Lung microvascular endothelial cell (primary cell): ENCODE results near the gene SEMA7A. TPM values are rescaled to one million over a fixed set of nuclear protein-coding genes. Genes with fewer than 3 reads are reported as not detected.
A peak's percentile ranks its signal among the peaks of the same experiment; 100 is the strongest.

ENCODE experiments used
- DNase-seq, 2 donors: peaks; one replicate each; pipeline versions ENCODE4 v3.0.0 to v3.0.0-alpha.2; 2010; ENCODE audit warnings: low read depth in 2 of 2
- total RNA-seq: library from RNA; depleted of rRNA; stranded (reverse); fragments of >200 nt; gene quantifications from 2 replicates; pipeline ENCODE4 v1.2.1, GENCODE V29; 2014

SEMA7A gene
- total RNA-seq, 1 donor from 2014 or later: 0.79 TPM

GRCh38 chr15:74451861-74452835, 18.4 kb upstream of the SEMA7A start:
- DNase-seq: no peak

DNA sequence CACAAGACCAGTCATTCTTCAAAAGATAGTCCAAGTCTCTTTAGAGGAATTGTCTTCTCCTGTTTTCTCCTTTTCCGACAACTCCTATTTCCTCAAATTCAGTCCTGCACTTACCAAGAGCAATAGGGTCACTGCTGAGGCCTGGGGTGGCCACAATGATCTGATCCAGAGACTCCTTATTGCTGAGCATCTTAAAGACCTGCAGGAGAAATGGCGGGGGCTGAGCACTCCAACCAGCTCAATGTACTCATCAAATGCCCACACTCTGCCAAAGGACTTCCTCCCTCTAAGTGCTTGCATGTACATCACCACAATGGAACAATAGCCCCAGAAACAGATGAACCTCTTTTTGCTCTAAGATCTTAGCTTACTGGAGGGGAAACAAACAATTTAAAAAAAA, 17.6 kb upstream of the SEMA7A start:
- no peak for DNase-seq

- no peak for DNase-seq
These were observed 16.0 kb upstream of the SEMA7A start for GRCh38 chr15:74449643-74450205.

- no peak for DNase-seq
These were observed 15.3 kb upstream of the SEMA7A start for GRCh38 chr15:74449095-74449494.

DNA sequence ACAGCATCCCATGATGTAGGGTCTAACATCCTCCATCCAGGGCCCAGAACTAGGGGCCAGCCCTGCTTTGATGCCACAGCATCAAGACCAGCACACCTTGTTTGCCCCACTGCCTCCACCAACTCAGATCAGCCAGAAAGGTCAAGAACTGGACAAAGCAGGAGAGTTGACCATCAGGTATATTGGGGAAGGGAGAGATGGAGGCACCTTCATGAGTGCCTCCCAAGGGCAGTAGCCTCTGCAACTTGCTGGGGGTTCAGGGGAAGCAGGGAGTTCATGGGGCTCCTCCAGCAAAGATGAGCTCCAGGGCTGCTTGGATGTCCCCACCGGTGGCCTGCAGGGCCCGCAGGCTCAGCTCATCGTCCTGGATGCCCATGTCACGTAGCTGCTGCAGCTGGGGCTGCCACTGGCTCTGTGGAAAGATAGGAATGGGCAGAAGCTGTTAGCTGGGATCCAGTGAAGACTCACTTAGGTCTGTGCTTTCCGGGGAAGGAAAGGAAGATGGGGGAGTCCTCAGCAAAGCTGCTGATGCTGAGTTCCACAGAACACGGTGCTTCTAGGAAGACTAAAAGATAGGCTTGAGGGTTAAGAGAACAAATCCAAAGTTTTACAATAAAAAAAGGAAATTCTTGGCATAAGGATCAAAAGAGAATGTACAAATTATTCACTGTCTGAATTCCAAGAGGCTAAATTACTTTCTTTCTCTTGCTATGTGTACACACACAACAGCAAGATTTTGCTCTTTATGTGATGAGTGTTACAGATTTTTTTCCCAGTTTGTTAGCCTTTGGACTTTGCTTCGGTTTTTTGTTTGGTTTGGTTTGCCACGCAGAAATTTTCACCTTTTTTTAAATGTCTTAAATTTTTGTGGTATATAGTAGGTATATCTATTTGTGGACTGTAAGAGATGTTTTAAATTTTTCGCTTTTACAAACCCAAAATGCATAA, 12.3 kb upstream of the SEMA7A start:
- no peak for DNase-seq

DNA sequence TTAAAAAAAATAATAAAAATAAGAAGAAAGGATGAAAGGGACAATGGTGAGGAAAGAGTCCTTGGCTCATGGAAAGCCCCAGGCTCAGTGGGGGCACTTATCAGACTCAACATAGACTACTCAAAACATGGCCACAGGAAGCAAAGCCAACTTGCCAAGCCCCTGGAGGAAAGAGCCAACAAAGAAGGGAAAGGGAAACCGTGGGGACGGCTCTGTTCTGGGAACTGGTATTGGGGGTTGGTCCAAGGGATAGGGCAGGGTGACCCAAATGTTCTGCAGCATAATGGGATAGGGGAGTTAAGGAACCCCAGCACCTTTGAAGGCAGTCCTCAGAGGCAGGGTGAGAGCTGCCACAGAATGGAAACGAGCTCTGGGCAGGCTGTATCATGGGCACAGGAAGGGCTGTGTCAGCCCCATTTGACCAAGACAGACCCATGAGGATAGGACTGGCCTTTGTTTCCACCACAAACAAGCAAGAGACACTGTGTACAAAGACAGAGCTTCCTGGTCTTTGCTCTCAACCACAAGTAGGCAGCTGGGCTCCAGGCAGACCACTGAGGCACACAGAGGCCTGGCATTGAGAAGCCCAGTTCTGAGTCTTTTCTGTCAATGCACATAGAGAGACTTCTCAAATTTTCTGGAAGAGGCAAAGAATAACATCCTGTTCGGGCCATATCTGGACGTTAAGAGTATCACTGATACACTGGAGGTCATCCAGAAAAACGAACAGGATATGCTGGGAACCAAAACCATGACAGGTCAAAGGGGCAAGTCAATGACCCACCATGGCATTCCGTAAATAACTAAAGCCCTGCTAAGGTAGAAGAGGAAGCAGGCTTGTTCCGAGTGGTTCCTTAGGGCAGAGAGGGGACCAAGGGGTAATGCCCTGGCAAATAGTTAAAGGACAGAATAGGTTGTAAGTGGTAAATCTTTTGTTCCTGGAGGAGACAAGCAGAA, 10.6 kb upstream of the SEMA7A start:
- DNase-seq: no peak

- no peak for DNase-seq
These were observed 9.5 kb upstream of the SEMA7A start for GRCh38 chr15:74443100-74443909.

- no peak for DNase-seq
These were observed 8.8 kb upstream of the SEMA7A start for GRCh38 chr15:74442604-74443003.

- no peak for DNase-seq
These were observed 8.3 kb upstream of the SEMA7A start for GRCh38 chr15:74442063-74442462.

GRCh38 chr15:74441248-74441941, 7.6 kb upstream of the SEMA7A start:
- no peak for DNase-seq

DNA sequence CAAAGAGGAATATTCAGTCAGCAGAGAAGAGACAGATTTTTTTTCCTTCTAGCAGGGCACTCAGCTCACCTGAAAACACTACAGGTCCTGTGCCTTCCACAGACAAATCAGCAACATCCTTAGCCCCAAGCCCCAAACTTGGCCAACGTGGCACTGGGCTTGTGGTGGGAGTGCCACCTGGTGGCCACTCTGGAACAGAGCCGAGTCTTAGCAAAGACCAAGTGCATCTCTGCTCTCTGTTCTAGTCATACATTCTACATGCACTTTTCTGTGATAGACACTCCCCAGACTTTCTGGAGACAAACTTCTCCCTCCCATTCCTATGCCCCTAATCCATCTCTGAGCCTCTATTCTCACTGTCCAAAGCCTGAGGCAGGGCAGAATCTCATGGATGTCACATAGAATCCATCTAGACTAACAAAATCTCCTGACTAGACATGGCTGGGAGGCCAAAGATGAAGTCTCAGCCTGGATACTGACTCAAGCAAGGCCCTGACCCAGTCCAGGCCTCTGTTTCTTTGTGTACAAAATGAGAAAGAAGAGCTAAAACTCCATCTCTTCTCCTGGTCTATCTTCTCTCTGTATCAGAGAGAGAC, 5.1 kb upstream of the SEMA7A start:
- peak; percentile 77 to 81 for DNase-seq

DNA sequence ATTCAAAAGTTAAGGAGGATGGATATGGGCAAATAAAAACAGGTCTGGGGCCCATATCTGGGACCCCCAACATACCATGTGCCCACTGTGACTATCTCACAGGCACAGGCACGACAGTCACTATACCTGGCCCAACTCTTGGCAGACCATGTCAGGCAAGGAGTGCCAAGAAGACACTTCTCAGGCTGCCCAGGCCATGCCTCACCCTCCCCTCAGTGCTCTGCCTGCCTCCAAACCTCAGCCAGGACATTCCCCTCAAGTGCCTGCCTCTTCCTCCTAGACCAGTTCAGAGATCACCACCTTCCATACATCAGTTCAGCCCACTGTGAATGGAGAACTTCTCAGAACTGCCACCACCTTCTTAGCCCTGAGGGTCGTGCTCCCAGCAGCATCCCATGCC, 4.4 kb upstream of the SEMA7A start:
- DNase-seq: no peak

- DNase-seq: no peak
These were observed 742 bp upstream of the SEMA7A start for GRCh38 chr15:74434263-74435136.

DNA sequence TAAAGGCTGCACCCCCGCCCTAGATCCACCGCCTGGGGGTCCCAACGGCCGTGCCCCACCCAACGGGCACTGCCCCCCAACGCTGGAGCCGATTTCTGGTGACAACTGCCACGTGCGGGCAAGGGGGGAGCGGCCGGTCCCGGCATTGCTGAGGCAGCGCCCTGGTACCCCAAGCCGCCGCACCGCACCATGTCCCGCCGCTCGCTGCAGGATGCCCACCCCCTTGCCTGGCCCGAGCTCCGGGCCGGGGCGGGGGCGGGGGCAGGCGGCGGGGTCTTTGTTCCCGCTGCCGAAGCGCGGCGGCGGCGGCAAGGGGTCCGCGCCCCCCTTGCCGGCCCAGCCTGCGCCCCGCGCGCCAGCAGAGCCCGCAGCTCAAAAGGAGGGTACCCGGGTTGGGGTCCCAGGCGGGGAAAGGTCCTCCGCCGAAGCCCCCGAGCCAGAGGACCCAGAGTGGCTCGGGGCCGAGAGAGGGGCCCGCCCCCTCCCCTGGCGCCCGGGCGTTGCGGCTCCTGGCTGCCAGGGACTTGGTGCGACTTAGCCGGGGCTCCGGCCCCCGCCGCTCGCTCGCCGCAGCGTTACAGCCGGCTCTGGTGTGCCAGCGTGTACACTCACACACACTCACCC, 678 bp downstream of the SEMA7A start:
- DNase-seq: no peak

DNA sequence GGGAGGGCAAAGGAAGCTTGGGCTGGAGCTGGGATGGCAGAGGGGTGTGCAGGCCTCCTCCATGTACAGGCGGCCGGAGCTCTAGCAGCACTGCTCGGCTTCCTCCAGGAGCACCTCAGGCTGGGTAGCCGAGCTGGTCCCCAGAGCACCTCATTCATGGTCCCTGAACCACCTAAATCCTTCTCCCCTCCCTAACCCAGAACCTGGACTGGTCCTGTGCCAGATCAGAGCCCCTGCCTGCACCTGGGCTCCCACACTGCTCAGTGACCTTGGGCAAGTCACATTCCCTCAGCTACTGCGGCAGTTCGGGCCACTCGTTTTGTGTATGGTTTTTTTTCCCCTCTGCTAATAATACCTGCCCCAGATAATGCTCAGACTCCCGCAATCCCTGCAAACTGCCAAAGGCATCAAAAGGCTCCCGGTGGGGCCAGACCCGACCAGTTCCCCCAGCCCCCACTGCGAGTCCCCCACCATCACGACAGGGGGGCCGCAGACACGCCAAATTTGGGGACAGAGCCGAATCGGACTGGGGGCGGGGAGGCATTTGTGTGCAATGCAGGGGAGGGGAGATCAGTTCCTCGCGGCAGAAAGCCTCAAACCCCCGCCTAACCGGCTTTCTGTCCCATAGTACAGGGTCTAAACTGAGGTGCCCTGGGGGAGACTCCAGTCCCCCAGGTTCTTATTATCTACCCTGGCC, 1.3 kb downstream of the SEMA7A start:
- no peak for DNase-seq

DNA sequence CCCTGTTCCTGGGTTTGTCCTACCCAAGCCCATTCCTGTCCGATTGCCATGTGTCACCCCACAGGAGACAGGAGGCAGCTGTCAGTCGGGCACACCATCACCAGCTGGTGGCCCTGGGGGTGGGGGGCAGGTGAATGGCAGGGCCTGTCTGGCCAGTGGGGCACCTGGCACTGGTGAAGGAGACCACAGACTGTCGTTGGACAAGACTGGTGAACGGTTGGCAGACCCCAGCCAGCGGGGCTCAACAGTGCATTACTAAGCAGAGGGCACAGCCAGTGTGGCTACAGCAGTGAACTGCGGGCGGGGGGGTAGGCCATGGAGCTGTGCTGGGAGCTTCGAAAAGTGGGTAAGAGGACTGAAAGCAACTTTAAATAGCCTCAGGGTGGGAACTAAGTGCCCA, 2.1 kb downstream of the SEMA7A start:
- no peak for DNase-seq

- DNase-seq: no peak
These were observed 2.6 kb downstream of the SEMA7A start for GRCh38 chr15:74431116-74431515.
